ENCODE data around the gene KIAA0930. TPM values are rescaled to one million over a fixed set of nuclear protein-coding genes. Genes with fewer than 3 reads are reported as not detected.

The KIAA0930 gene
- polyA plus RNA-seq, 1 of the 3 experiments (the other 2 are of a cell fraction) = 80.8 TPM

GRCh38 chr22:45187891-45188290 lies 52.8 kb downstream of the KIAA0930 start:
- H3K4me2 ChIP-seq = no peak overlapping the region
- H3K79me2 ChIP-seq (ENCODE audit: insufficient read depth) = peaks cover 5% of the 10 kb centered on the region; the same call in 1 of the 2 replicates
- peaks cover 9% of the 10 kb centered on the region for H3F3A ChIP-seq (replicated peaks; ENCODE audit: insufficient read depth)
- no peaks in the 10 kb centered on the region; a peak in 1 of 4 replicates for H3K4me1 ChIP-seq (ENCODE audit: control insufficient read depth in 1 of 2, insufficient read depth in 2 of 2, low read depth in 1 of 2, low read length in 1 of 2)
- no peak overlapping the region for H3K4me3 ChIP-seq (ENCODE audit: low read depth in 2 of 2, low read length in 1 of 2)
- DNase-seq = no peak
- POLR2A ChIA-PET = no interaction called here
- no peaks in the 10 kb centered on the region for H3K27me3 ChIP-seq (ENCODE audit: insufficient read depth)
- no peaks in the 10 kb centered on the region for H3K9me3 ChIP-seq
- TF ChIP-seq, protein P1, sequence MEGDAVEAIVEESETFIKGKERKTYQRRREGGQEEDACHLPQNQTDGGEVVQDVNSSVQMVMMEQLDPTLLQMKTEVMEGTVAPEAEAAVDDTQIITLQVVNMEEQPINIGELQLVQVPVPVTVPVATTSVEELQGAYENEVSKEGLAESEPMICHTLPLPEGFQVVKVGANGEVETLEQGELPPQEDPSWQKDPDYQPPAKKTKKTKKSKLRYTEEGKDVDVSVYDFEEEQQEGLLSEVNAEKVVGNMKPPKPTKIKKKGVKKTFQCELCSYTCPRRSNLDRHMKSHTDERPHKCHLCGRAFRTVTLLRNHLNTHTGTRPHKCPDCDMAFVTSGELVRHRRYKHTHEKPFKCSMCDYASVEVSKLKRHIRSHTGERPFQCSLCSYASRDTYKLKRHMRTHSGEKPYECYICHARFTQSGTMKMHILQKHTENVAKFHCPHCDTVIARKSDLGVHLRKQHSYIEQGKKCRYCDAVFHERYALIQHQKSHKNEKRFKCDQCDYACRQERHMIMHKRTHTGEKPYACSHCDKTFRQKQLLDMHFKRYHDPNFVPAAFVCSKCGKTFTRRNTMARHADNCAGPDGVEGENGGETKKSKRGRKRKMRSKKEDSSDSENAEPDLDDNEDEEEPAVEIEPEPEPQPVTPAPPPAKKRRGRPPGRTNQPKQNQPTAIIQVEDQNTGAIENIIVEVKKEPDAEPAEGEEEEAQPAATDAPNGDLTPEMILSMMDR (IDR thresholded peaks at IDR 0.05) = no peak
- TF ChIP-seq TCF12 (IDR thresholded peaks at IDR 0.05) (no peak), ZBTB33 (IDR thresholded peaks at IDR 0.05; ENCODE audit: borderline replicate concordance, low read depth) (no peak), MEF2A (IDR thresholded peaks at IDR 0.05; ENCODE audit: borderline replicate concordance, low read depth) (no peak)
- H2AFZ ChIP-seq (ENCODE audit: low read depth) = no peak overlapping the region
- no peaks in the 10 kb centered on the region for H3K9me2 ChIP-seq
- peaks cover 4% of the 10 kb centered on the region; the same call in 1 of the 2 replicates for H4K20me1 ChIP-seq (ENCODE audit: insufficient read depth)
- H3K36me3 ChIP-seq (replicated peaks in 1 of 2; ENCODE audit: control insufficient read depth in 1 of 2, insufficient read depth in 2 of 2, low read length in 1 of 2) = peaks cover 22 to 40% of the 10 kb centered on the region in 2 experiments
- no peak overlapping the region for H3K27ac ChIP-seq (ENCODE audit: low read depth in 2 of 2, low read length in 1 of 2)
- CTCF ChIA-PET = no interaction called here
- WGBS (ENCODE audit: low lambda C conversion rate) = 92% methylated on average over 4 of the region's 4 CpGs
- no peak overlapping the region for H3K9ac ChIP-seq

GRCh38 chr22:45185718-45186514 lies 54.8 kb downstream of the KIAA0930 start:
- WGBS (ENCODE audit: low lambda C conversion rate) = 91% methylated on average over 16 of the region's 16 CpGs

More at GRCh38 chr22:45185718-45186514, 54.8 kb downstream of the KIAA0930 start:
- H2AFZ ChIP-seq (ENCODE audit: low read depth) = no peak overlapping the region
- H3F3A ChIP-seq (replicated peaks; ENCODE audit: insufficient read depth) = peaks cover 9% of the 10 kb centered on the region
- no peak overlapping the region for H3K9ac ChIP-seq
- H3K4me3 ChIP-seq (ENCODE audit: low read depth in 2 of 2, low read length in 1 of 2) = no peak overlapping the region
- H3K36me3 ChIP-seq (replicated peaks in 1 of 2; ENCODE audit: control insufficient read depth in 1 of 2, insufficient read depth in 2 of 2, low read length in 1 of 2) = peaks cover 35 to 48% of the 10 kb centered on the region in 2 experiments
- no peaks in the 10 kb centered on the region; a peak in 1 of 4 replicates for H3K4me1 ChIP-seq (ENCODE audit: control insufficient read depth in 1 of 2, insufficient read depth in 2 of 2, low read depth in 1 of 2, low read length in 1 of 2)
- no peaks in the 10 kb centered on the region for H3K27me3 ChIP-seq (ENCODE audit: insufficient read depth)
- DNase-seq = no peak
- no peaks in the 10 kb centered on the region for H3K9me3 ChIP-seq
- ChIA-PET CTCF (interaction anchor here (1.3 kb wide), 1 partner anchor 10 kb away, joined by 3 read pairs; no protein-coding TSS in a partner anchor), POLR2A (no interaction called here)
- H3K9me2 ChIP-seq = no peaks in the 10 kb centered on the region
- H3K4me2 ChIP-seq = no peak overlapping the region
- no peak overlapping the region for H3K27ac ChIP-seq (ENCODE audit: low read depth in 2 of 2, low read length in 1 of 2)
- no peak for TF ChIP-seq GATA2 (CRISPR knock-in tag; IDR thresholded peaks at IDR 0.05)
- TF ChIP-seq REST (IDR thresholded peaks at IDR 0.05; ENCODE audit: low read depth, low read length) = no peak
- TF ChIP-seq RAD21 (IDR thresholded peaks at IDR 0.05; ENCODE audit: low read length) = no peak
- TF ChIP-seq JUND (IDR thresholded peaks at IDR 0.05) = no peak
- no peak for TF ChIP-seq RFX5 (IDR thresholded peaks at IDR 0.05; ENCODE audit: low read length)
- TF ChIP-seq TEAD4 (IDR thresholded peaks at IDR 0.05; ENCODE audit: borderline replicate concordance, insufficient read depth) = no peak
- no peak for TF ChIP-seq POLR2AphosphoS5 (IDR thresholded peaks at IDR 0.05; ENCODE audit: low read depth, low read length)
- TF ChIP-seq RCOR1 (IDR thresholded peaks at IDR 0.05; ENCODE audit: low read length) = no peak
- no peak for TF ChIP-seq MXI1 (IDR thresholded peaks at IDR 0.05; ENCODE audit: low read depth, low read length)
- peaks cover 23% of the 10 kb centered on the region; the same call in 1 of the 2 replicates for H3K79me2 ChIP-seq (ENCODE audit: insufficient read depth)
- H4K20me1 ChIP-seq (ENCODE audit: insufficient read depth) = peaks cover 4% of the 10 kb centered on the region; the same call in 1 of the 2 replicates
